ENCODE measurements around the gene RGSL1.
"Not testable (repeated sequence)": the region's sequence is repeated elsewhere in the genome, so short reads cannot be mapped to it uniquely, and the experiment has no call there.

The RGSL1 gene

GRCh38 chr1:182447124-182447523 lies 2.8 kb upstream of the RGSL1 start:
- DNase-seq = not testable (repeated sequence)

DNA sequence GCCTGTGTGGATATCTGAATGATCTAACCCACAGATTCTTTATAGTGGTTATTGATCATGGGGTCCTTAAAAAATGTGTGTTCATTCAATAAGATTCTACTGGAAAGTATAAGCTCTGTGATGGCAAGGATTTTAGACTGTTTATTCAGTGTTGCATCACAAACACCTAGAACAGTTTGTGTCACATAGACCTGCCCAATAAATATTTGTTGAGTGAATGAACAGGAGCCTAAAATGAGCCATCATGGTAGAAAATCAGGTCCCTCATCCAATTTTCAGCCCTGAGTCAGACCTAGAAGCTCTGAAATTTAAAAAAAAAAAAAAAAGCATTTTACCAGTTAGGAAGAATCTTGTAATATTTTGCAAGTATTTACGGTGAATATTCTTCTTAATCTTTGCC lies 2.3 kb upstream of the RGSL1 start:
- no peak for DNase-seq

DNA sequence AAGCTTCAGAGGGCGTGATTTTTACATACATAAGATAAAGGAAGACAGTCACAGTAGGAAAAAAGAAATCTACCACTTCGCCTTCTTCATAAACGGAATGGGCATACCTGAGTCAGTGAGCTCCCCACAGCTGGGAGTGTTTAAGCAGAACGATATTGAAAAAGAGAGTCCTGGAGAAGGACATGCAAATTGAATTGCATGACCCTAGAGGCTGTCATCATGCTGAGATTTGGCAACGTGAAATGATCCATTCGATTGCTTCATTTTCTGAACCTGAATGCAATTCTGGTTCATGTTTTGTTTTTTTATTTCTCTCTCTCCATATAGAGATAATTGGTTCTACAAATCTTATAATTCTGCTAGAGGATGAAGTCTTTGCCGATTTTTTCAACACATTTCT lies 3.7 kb downstream of the RGSL1 start:
- DNase-seq = no peak

DNA sequence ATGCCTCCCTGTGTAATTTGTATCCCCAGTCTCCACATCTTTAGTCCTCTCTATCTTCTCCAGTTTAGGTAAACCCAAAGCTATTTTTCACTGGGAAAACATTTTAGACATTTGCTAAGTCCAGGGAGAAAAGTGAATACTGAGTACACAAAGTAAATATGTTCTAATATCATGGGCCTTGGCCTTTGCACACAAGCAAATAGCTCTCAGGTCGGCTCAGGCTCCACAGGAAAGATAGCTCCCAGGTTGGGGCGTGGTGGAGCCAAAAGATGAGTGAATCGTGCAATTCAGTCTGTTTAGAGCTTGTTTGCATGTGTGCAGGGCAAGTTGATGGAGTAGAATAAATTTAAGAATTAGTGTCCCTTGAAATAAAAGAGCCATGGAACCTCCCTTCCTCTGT lies 7.9 kb downstream of the RGSL1 start:
- no peak for DNase-seq

GRCh38 chr1:182459949-182460348 lies 10.0 kb downstream of the RGSL1 start:
- no peak for DNase-seq

DNA sequence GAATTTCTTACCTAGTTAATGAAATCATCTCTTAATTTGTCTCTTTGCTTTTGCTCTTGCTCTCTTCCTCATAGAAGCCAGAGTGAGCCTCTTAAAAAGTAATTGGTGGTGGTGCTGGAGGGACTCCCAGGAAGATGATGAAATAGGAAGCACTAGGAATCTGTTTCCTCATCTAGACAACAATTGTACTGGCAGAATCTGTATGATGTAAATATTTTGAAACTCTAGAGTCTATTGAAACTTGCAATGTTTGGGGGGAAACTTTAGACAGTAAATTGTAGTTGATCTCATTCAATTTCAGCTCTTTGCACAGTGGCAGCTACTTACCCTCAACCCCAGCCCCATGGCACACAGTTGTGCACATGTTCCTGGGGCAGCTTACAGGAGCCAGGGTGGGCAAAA lies 10.6 kb downstream of the RGSL1 start:
- no peak for DNase-seq

DNA sequence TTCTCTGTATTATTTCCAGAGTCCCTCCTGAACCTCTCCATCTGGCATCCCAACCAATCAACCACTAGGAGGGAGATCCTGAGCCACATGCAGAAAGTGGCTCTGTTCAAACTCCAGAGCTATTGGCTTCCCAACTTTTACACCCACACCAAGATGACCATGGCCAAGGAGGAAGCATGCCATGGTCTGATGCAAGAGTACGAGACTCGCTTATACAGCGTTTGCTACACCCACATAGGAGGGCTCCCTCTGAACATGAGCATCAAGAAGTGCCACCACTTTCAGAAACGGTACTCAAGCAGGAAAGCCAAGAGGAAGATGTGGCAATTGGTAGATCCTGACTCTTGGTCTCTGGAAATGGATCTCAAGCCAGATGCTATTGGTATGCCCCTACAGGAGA lies 23.6 kb downstream of the RGSL1 start:
- no peak for DNase-seq

- DNase-seq = no peak
Measured at GRCh38 chr1:182476625-182477024, 26.7 kb downstream of the RGSL1 start.

GRCh38 chr1:182478238-182478637 lies 28.3 kb downstream of the RGSL1 start:
- DNase-seq = no peak

GRCh38 chr1:182484067-182484466 lies 34.1 kb downstream of the RGSL1 start:
- no peak for DNase-seq

DNA sequence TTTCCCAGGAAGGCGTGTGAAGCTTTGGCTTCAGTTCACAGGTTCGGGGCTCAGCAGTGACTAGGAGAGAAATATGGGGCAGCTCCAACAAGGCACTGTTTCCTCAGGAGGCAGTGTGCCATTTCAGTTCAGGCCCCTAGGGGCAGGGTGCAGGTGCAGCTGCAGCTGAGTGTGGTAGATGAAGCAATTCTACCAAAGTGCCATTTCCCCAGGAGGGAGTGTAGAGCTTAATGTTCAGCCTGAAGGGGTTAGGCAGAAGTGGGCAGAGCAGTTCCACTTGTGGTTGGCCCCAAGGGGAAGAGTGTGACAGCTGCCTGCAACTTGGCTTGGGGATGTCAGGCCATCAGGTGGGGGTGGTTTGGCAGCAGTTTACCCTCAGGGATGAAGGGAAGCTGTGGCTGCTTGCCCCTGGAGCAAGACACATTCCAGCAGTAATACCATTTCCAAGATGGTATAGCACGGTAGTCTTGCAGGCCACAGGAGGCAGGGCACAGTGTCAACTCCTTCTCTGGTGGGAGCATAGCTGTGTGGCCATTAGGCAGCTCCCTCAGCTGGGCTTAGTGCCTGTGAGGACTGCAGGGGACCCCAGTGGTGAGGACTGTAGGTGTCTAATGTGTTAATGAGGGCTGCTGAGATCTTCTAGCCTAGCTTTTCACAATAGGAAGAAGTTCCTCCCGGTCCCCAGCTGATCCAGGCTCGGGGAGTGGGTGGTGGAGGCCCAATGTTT lies 34.7 kb downstream of the RGSL1 start:
- DNase-seq = no peak

- no peak for DNase-seq
Measured at GRCh38 chr1:182485861-182486260, 35.9 kb downstream of the RGSL1 start.

DNA sequence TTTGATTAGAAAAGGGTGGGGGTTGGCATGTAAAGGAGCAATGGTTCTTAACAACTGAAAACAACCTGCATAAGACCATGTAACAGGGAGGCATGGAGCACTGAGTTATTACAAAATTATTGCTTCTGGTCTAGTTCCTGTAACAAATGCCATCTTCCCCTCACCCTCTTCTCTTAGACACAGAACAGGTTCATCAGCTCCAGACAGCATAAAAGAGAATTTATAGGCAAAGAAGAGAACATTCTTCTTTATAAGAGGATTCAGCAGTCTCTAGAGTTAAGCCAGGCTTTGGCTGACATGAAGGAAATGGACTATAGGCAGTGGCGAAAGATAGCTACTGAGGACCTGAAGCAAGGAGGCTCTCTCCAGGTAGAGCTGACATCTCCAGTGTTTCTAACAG lies 38.9 kb downstream of the RGSL1 start:
- no peak for DNase-seq

DNA sequence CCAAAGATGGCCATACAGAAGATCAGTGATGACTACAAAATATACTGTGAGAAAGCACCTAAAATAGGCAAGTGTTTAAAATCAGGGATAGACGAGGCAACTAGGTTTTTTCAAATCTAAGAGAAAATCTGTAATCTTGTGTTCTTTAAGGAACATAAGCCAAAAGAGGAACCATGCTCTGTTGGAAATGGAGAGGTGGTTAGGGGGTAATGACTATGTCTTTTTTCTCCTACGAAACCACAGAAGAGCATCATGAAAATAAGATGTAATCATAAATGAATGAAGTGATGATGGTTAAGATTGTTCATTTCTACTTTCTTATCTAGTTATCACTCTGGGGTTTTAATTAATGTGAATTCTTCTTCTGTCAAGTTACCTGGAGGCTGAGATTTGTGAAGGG lies 43.1 kb downstream of the RGSL1 start:
- no peak for DNase-seq

- DNase-seq = no peak
Measured at GRCh38 chr1:182495002-182495401, 45.1 kb downstream of the RGSL1 start.

- no peak for DNase-seq
Measured at GRCh38 chr1:182495693-182496092, 45.7 kb downstream of the RGSL1 start.

- DNase-seq = no peak
Measured at GRCh38 chr1:182507685-182508084, 57.7 kb downstream of the RGSL1 start.

GRCh38 chr1:182515556-182515955 lies 65.6 kb downstream of the RGSL1 start:
- DNase-seq = no peak

DNA sequence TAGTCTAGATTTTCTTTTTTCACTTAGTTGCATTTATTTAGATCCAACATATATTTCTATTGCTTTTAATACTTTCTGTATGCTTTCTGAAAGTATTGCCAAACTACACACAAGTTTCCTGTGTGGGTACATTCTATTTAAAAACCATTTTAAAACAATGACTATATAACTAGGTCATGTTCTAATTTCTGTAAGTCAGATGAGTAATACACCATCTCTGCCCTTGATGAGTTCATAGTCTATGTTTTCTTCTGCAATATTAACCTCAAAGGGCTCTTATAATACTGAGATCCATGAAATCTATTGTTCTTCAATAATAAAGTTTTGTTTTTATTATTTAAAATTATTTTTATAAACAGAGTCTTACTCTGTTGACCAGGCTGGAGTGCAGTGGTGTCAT lies 70.8 kb downstream of the RGSL1 start:
- DNase-seq = no peak

GRCh38 chr1:182525342-182525741 lies 75.4 kb downstream of the RGSL1 start:
- no peak for DNase-seq

DNA sequence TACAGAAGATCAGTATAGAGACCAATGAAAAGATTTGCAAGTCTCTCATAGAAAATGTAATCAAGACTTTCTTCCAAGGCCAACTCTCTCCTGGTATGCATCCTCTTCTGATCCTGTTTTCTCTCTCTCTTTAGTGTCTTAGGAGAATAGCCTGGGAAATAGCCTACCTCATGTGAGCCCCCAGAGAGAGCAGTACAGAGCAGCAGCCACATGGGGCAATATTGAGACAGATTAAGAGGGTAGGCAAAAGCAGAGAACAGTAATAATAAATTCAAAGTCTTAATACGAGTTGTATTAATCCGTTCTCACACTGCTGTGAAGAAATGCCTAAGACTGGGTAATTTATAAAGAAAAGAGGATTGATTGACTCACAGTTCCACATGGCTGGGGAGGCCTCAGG lies 77.7 kb downstream of the RGSL1 start:
- DNase-seq = no peak

- DNase-seq = not testable (repeated sequence)
Measured at GRCh38 chr1:182528206-182528605, 78.3 kb downstream of the RGSL1 start.

DNA sequence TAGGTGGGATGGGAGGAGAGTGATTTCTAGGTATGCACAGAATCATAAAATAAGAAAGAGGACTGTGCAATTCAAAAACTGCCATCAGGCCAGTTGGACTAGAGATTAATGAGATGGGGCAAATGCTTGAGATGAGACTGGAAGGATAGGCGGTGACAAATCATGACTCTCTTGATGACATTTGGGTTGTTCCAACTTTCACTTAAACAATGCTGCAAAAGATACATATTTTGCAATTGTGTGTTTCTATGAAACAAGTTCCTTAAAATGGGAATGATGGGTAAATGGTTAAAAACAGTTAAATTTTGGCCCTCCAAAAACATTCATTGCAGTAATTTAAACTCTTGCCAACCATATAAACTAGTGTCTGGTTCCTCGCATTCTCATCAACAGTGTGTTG lies 84.0 kb downstream of the RGSL1 start:
- DNase-seq = no peak

DNA sequence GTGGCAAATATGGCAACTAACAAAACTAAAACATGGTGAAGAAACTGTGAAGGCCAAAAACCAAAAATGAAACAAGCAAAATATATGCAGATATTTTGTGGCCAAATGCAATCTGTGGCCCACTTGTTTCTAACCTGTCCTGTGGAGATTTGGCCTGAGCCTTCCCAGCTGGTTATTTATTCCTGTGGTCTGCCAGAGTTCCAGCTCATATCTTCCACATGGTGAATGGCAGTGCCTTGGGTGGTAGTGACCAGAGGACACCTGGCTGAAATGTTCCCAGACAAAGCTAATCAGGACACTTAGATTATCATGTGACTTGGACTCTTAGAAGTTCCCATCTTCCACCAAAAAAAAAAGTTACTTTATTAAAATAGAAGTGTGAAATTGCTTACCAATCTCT lies 99.4 kb downstream of the RGSL1 start:
- DNase-seq = no peak

DNA sequence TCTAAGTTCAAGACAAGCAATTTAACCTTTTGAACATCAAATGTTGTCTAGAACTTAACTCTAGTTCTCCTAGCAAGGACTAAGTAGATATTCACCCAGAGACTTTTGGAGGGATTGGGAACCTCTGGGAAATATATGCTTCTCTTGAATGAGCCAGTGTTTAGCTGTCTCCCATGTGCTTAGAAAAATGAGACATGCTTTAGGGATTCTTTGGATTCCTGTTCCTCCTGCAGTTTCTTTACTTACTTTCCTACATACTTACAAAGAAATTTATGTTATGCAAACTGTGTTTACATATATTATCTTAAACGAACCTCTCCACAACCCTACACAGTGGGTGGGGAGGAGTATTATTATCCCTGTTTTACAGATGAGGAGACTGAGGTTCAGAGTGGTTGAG lies 99.9 kb downstream of the RGSL1 start:
- DNase-seq = no peak

- no peak for DNase-seq
Measured at GRCh38 chr1:182552527-182552926, 102.6 kb downstream of the RGSL1 start.

Data from activated T-cell treated with anti-CD3 and anti-CD28 coated beads for 4 hours (primary cell).